RWPE2 (cell line): Measurements from ENCODE around the gene CEP104.

Experiments
- ATAC-seq: fragments of 200-7000 bp; cut with Tn5 transposase; 3 replicates; pipeline ENCODE4 v1.9.1; 2021; ENCODE audit warnings: low read depth
- DNase-seq: peaks from one replicate; pipeline ENCODE4 v3.0.0-alpha.2; 2020; ENCODE audit warnings: low spot score
- H3K27ac ChIP-seq: fragments of 450-650 bp; 2 replicates; pipeline ENCODE4 v1.5.1; 2017; ENCODE audit warnings: mild to moderate bottlenecking; ENCODE audit not compliant: poor library complexity, severe bottlenecking
- H3K27me3 ChIP-seq: fragments of 250-450 bp; sonication (Bioruptor Pico); 2 replicates; pipeline ENCODE4 v1.5.1; 2021; ENCODE audit warnings: mild to moderate bottlenecking, moderate library complexity; ENCODE audit not compliant: insufficient read depth, poor library complexity, severe bottlenecking
- H3K36me3 ChIP-seq: fragments of 250-450 bp; sonication (Bioruptor Pico); 2 replicates; pipeline ENCODE4 v1.5.1; 2020; ENCODE audit warnings: low read depth, mild to moderate bottlenecking, moderate library complexity
- H3K4me1 ChIP-seq: fragments of 250-450 bp; sonication (Bioruptor Pico); 2 replicates; pipeline ENCODE4 v1.5.1; 2021; ENCODE audit warnings: mild to moderate bottlenecking, moderate library complexity; ENCODE audit not compliant: insufficient read depth, poor library complexity, severe bottlenecking
- H3K4me3 ChIP-seq: fragments of 250-450 bp; sonication (Bioruptor Pico); 2 replicates; pipeline ENCODE4 v1.5.1; 2021; ENCODE audit warnings: mild to moderate bottlenecking, moderate library complexity; ENCODE audit not compliant: severe bottlenecking
- H3K9me3 ChIP-seq: fragments of 250-450 bp; sonication (Bioruptor Pico); 2 replicates; pipeline ENCODE4 v1.5.1; 2021; ENCODE audit warnings: mild to moderate bottlenecking, moderate library complexity; ENCODE audit not compliant: severe bottlenecking
- CTCF ChIP-seq: fragments of 450-650 bp; IDR thresholded peaks from one replicate; pipeline ENCODE4 v1.5.1; 2017; ENCODE audit warnings: mild to moderate bottlenecking, moderate library complexity; ENCODE audit not compliant: poor library complexity, severe bottlenecking

CEP104 gene

GRCh38 chr1:3827813-3828307 is 29.2 kb downstream of the CEP104 start:
- no peaks in the 10 kb centered on the region for H3K4me1 ChIP-seq
- no peak overlapping the region for H3K27ac ChIP-seq
- H3K9me3 ChIP-seq: no peaks in the 10 kb centered on the region
- TF ChIP-seq CTCF: no peak
- H3K27me3 ChIP-seq: no peaks in the 10 kb centered on the region
- peaks cover 45% of the 10 kb centered on the region for H3K36me3 ChIP-seq
- no peak for ATAC-seq
- peak; percentile 21 for DNase-seq
- no peak overlapping the region for H3K4me3 ChIP-seq

GRCh38 chr1:3825356-3825755 is 31.7 kb downstream of the CEP104 start:
- ATAC-seq: no peak
- no peaks in the 10 kb centered on the region for H3K27me3 ChIP-seq
- DNase-seq: no peak
- no peaks in the 10 kb centered on the region for H3K9me3 ChIP-seq
- no peak overlapping the region for H3K27ac ChIP-seq
- peaks cover 30% of the 10 kb centered on the region for H3K36me3 ChIP-seq
- no peak for TF ChIP-seq CTCF
- no peak overlapping the region for H3K4me3 ChIP-seq
- no peaks in the 10 kb centered on the region for H3K4me1 ChIP-seq

GRCh38 chr1:3824650-3825049 is 32.4 kb downstream of the CEP104 start:
- H3K9me3 ChIP-seq: no peaks in the 10 kb centered on the region
- H3K36me3 ChIP-seq: peaks cover 23% of the 10 kb centered on the region
- H3K4me3 ChIP-seq: no peak overlapping the region
- H3K4me1 ChIP-seq: no peaks in the 10 kb centered on the region
- DNase-seq: no peak
- no peak overlapping the region for H3K27ac ChIP-seq
- H3K27me3 ChIP-seq: no peaks in the 10 kb centered on the region
- no peak for TF ChIP-seq CTCF
- no peak for ATAC-seq

DNA sequence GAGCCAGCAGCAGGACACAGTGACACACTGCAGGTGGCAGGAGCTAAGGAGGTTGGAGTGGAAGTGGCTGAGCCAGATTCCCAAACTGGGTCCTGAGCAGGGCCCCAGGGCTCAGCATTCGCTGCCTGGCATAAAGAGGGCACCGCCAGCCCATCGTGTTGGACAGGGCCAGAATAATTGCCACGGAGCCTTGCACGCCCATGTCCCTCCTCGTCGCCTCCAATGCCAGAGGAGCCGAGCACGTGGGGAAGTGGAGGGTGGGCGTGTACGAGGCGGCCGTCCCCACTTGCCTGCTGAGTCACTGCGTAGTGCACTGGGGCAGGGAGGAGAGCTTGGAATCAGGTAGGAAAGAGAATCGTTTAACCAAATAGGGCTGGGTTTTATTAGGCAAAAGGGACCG is 34.6 kb downstream of the CEP104 start:
- TF ChIP-seq CTCF: no peak
- no peaks in the 10 kb centered on the region for H3K9me3 ChIP-seq
- no peak for DNase-seq
- no peak overlapping the region for H3K4me3 ChIP-seq
- no peaks in the 10 kb centered on the region for H3K4me1 ChIP-seq
- no peak for ATAC-seq
- peaks cover 18% of the 10 kb centered on the region; the same call in 1 of the 2 replicates for H3K36me3 ChIP-seq
- no peaks in the 10 kb centered on the region for H3K27me3 ChIP-seq
- H3K27ac ChIP-seq: no peak overlapping the region

- no peak overlapping the region for H3K4me3 ChIP-seq
- H3K36me3 ChIP-seq: peaks cover 18% of the 10 kb centered on the region; the same call in 1 of the 2 replicates
- DNase-seq: no peak
- H3K27ac ChIP-seq: no peak overlapping the region
- no peaks in the 10 kb centered on the region for H3K4me1 ChIP-seq
- ATAC-seq: no peak
- no peak for TF ChIP-seq CTCF
- H3K27me3 ChIP-seq: no peaks in the 10 kb centered on the region
- no peaks in the 10 kb centered on the region for H3K9me3 ChIP-seq
These were observed 35.1 kb downstream of the CEP104 start for GRCh38 chr1:3821908-3822307.
